Uterus (tissue), 2 donors: ENCODE results near the gene SRRT.

ENCODE experiments used
- CTCF ChIP-seq, 4 experiments: fragments of 200-600 bp in 2 of 4; fragments of 450-650 bp in 2 of 4; sonication (generic) in 2 of 4; IDR thresholded peaks; one replicate each; pipeline ENCODE4 v1.5.1; 2016 to 2019; ENCODE audit warnings: antibody characterized with exemption in 4 of 4, mild to moderate bottlenecking in 2 of 4, moderate library complexity in 1 of 4
- POLR2A ChIP-seq, 2 donors: fragments of 450-650 bp; IDR thresholded peaks; one replicate each; pipeline ENCODE4 v1.6.1; 2016; ENCODE audit warnings: antibody characterized with exemption in 2 of 2, mild to moderate bottlenecking in 1 of 2, moderate library complexity in 1 of 2

GRCh38 chr7:100897772-100898454 lies 23.0 kb downstream of the SRRT start:
- TF ChIP-seq CTCF (IDR thresholded peaks at IDR 0.05), result no peak
- TF ChIP-seq POLR2A (IDR thresholded peaks at IDR 0.05), result no peak
